ENCODE results near the gene KDM7A. TPM values are rescaled to one million over a fixed set of nuclear protein-coding genes. Genes with fewer than 3 reads are reported as not detected.

KDM7A gene
- total and polyA plus RNA-seq, 9 of the 15 experiments (the other 6 are each of a cell fraction or from before 2014, with no cell fraction given) = 0.90 to 8.4 (median 7.0) TPM

DNA sequence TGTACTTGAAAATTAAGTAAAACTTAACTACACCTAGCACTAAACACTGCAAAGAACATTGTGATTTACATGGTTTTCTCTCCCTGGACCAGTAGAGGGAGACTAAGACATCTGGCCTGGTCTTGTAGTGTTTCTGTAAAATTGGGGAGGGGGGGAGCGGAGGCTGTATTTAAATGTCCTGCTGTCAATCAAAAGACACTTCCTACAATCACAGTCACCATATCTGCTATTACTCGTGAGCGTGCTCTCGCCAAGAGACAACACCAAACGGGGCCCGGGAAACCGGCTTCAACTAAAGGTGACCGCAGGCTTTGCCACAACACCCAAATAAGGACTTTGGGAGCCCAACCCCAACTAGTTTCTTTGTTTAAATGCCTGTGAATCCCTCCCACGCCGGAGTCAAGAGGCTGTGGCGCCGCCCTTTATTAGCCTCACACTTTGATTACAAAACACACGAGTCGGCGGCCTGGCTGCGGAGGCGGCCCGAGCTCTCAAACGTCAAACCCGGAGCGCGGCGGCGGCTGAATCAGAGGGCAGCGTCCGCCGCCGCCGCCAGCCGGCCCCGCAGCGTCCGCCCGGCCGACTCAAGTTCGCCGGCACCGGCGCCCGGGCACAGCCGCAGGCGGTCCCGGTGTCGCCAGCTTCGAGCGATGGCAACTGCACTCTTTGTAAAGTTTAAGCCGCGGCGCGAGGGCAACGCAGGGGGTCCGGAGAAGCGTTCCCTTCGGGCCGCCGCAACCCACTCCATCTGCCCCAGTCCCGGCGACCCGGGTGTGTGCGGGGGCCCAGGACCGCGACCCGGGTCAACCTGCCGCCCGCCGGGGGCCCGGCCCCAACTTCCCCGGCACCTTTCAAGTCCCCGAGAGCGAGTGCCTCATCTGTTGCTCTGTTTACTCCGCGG, 1.3 kb downstream of the KDM7A start (continued):
- no peak for TF ChIP-seq TFAM (CRISPR knock-in tag; conservative IDR thresholded peaks at IDR 0.05)
- TF ChIP-seq, protein P1, sequence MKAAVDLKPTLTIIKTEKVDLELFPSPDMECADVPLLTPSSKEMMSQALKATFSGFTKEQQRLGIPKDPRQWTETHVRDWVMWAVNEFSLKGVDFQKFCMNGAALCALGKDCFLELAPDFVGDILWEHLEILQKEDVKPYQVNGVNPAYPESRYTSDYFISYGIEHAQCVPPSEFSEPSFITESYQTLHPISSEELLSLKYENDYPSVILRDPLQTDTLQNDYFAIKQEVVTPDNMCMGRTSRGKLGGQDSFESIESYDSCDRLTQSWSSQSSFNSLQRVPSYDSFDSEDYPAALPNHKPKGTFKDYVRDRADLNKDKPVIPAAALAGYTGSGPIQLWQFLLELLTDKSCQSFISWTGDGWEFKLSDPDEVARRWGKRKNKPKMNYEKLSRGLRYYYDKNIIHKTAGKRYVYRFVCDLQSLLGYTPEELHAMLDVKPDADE (conservative IDR thresholded peaks at IDR 0.05; ENCODE audit: control insufficient read depth, low read depth, low read length) = peak; percentile 38; the same call in 1 of the 2 replicates
- peak; percentile 78 for TF ChIP-seq ZKSCAN1 (IDR thresholded peaks at IDR 0.05; ENCODE audit: low read depth, low read length)
- TF ChIP-seq SMARCC2 (IDR thresholded peaks at IDR 0.05; ENCODE audit: low read depth) = no peak
- no peak for TF ChIP-seq NFIX (CRISPR knock-in tag; IDR thresholded peaks at IDR 0.05; ENCODE audit: low read depth)
- TF ChIP-seq GTF2A2 (tag; IDR thresholded peaks at IDR 0.05) = no peak
- TF ChIP-seq SMAD4 (CRISPR knock-in tag; conservative IDR thresholded peaks at IDR 0.05) = peak; percentile 83
- no peak for TF ChIP-seq ZNF274 (IDR thresholded peaks at IDR 0.05; ENCODE audit: borderline replicate concordance, low read depth, low read length)
- no peak for TF ChIP-seq CHD4 (IDR thresholded peaks at IDR 0.05; ENCODE audit: insufficient read depth, insufficient replicate concordance, low read depth, low read length, poor library complexity, severe bottlenecking)
- TF ChIP-seq CREM (IDR thresholded peaks at IDR 0.05; ENCODE audit: low read depth) = peak; percentile 87
- no peak for TF ChIP-seq ZNF696 (CRISPR knock-in tag; conservative IDR thresholded peaks at IDR 0.05)
- no peak for TF ChIP-seq SMAD2 (IDR thresholded peaks at IDR 0.05; ENCODE audit: low read depth, low read length)
- no peak for TF ChIP-seq HMG20B (CRISPR knock-in tag; IDR thresholded peaks at IDR 0.05)
- TF ChIP-seq, protein P2, sequence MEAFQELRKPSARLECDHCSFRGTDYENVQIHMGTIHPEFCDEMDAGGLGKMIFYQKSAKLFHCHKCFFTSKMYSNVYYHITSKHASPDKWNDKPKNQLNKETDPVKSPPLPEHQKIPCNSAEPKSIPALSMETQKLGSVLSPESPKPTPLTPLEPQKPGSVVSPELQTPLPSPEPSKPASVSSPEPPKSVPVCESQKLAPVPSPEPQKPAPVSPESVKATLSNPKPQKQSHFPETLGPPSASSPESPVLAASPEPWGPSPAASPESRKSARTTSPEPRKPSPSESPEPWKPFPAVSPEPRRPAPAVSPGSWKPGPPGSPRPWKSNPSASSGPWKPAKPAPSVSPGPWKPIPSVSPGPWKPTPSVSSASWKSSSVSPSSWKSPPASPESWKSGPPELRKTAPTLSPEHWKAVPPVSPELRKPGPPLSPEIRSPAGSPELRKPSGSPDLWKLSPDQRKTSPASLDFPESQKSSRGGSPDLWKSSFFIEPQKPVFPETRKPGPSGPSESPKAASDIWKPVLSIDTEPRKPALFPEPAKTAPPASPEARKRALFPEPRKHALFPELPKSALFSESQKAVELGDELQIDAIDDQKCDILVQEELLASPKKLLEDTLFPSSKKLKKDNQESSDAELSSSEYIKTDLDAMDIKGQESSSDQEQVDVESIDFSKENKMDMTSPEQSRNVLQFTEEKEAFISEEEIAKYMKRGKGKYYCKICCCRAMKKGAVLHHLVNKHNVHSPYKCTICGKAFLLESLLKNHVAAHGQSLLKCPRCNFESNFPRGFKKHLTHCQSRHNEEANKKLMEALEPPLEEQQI (IDR thresholded peaks at IDR 0.05) = peak; percentile 58; the same call in 1 of the 2 replicates
- TF ChIP-seq, protein P3, sequence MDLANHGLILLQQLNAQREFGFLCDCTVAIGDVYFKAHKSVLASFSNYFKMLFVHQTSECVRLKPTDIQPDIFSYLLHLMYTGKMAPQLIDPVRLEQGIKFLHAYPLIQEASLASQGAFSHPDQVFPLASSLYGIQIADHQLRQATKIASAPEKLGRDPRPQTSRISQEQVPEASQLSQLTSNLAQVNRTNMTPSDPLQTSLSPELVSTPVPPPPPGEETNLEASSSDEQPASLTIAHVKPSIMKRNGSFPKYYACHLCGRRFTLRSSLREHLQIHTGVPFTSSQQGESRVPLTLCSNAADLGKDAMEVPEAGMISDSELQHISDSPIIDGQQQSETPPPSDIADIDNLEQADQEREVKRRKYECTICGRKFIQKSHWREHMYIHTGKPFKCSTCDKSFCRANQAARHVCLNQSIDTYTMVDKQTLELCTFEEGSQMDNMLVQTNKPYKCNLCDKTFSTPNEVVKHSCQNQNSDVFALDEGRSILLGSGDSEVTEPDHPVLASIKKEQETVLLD (IDR thresholded peaks at IDR 0.05) = peak; percentile 34; the same call in 1 of the 2 replicates
- TF ChIP-seq EWSR1 (IDR thresholded peaks at IDR 0.05; ENCODE audit: borderline replicate concordance, low read depth, partially characterized antibody) = no peak
- TF ChIP-seq, protein P4, sequence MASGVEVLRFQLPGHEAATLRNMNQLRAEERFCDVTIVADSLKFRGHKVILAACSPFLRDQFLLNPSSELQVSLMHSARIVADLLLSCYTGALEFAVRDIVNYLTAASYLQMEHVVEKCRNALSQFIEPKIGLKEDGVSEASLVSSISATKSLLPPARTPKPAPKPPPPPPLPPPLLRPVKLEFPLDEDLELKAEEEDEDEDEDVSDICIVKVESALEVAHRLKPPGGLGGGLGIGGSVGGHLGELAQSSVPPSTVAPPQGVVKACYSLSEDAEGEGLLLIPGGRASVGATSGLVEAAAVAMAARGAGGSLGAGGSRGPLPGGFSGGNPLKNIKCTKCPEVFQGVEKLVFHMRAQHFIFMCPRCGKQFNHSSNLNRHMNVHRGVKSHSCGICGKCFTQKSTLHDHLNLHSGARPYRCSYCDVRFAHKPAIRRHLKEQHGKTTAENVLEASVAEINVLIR (CRISPR knock-in tag; IDR thresholded peaks at IDR 0.05) = no peak
- peak; percentile 60 for TF ChIP-seq FOXM1 (IDR thresholded peaks at IDR 0.05; ENCODE audit: low read depth)
- TF ChIP-seq FOXM1 (CRISPR knock-in tag; IDR thresholded peaks at IDR 0.05; ENCODE audit: low read depth) = no peak; the same call in 1 of the 2 replicates

All from K562 (cell line).